ENCODE results near the gene C2CD4A. TPM values are rescaled to one million over a fixed set of nuclear protein-coding genes. Genes with fewer than 3 reads are reported as not detected.

C2CD4A gene
- polyA plus RNA-seq, 2 of the 4 experiments (the other 2 are of a cell fraction) = 0.32 TPM; not detected in 1

GRCh38 chr15:62085740-62086139 lies 19.0 kb downstream of the C2CD4A start:
- FAIRE-seq = no peak
- H3K9me3 ChIP-seq = no peaks in the 10 kb centered on the region
- CTCF ChIA-PET = interaction anchor here (2.8 kb wide), 1 partner anchor 9 kb away, joined by 8 read pairs; no protein-coding TSS in a partner anchor

GRCh38 chr15:62087671-62088352 lies 21.0 kb downstream of the C2CD4A start:
- 54% methylated on average over 5 of the region's 5 CpGs for WGBS (ENCODE audit: missing lambda C conversion rate)
- peak in 1 of 2 experiments; percentile 28 for DNase-seq (ENCODE audit: low read depth in 1 of 2, low spot score in 1 of 2)
- peak overlapping the region in 1 of 2 experiments; percentile 20; a peak in 1 of 6 replicates for H3K27ac ChIP-seq

More at GRCh38 chr15:62085740-62086139, 19.0 kb downstream of the C2CD4A start:
- TF ChIP-seq BHLHE40 (IDR thresholded peaks at IDR 0.05; ENCODE audit: low read depth, low read length) = no peak
- no peak for TF ChIP-seq NFE2L2 (conservative IDR thresholded peaks at IDR 0.05; ENCODE audit: low read length)
- no peak for TF ChIP-seq HES2 (IDR thresholded peaks at IDR 0.05)
- TF ChIP-seq NPAS2 (CRISPR knock-in tag; IDR thresholded peaks at IDR 0.05; ENCODE audit: borderline replicate concordance) = no peak
- TF ChIP-seq TFCP2L1 (CRISPR knock-in tag; IDR thresholded peaks at IDR 0.05) = no peak
- no peak for TF ChIP-seq USF2 (IDR thresholded peaks at IDR 0.05)
- no peak for TF ChIP-seq FOSB (CRISPR knock-in tag; IDR thresholded peaks at IDR 0.05)
- TF ChIP-seq RNF2 (IDR thresholded peaks at IDR 0.05; ENCODE audit: borderline replicate concordance, low read depth) = no peak
- TF ChIP-seq SMC3 (IDR thresholded peaks at IDR 0.05) = no peak
- no peak for TF ChIP-seq ELK1 (IDR thresholded peaks at IDR 0.05; ENCODE audit: low read depth, low read length)
- POLR2A ChIA-PET = no interaction called here
- ATAC-seq (no peak), DNase-seq (ENCODE audit: low read depth in 1 of 2, low spot score in 1 of 2) (no peak)
- 68% methylated on average over 4 of the region's 4 CpGs for WGBS (ENCODE audit: missing lambda C conversion rate)
- Histone ChIP-seq H3K4me2 (no peak overlapping the region), H3K4me1 (peaks cover 11% of the 10 kb centered on the region), H3K4me3 (no peak overlapping the region), H3K27ac (peak overlapping the region in 1 of 2 experiments; percentile 3; a peak in 2 of 6 replicates)

GRCh38 chr15:62088353-62088693 lies 21.5 kb downstream of the C2CD4A start:
- ChIA-PET CTCF (interaction anchor here (0.6 to 2.1 kb wide), 5 partner anchors 10 to 206 kb away, joined by 3 to 9 read pairs (median 4); no protein-coding TSS in a partner anchor), POLR2A (no interaction called here)
- FAIRE-seq = no peak
- peaks cover 11% of the 10 kb centered on the region for H3K4me1 ChIP-seq
- TF ChIP-seq GATA3 (IDR thresholded peaks at IDR 0.05; ENCODE audit: borderline replicate concordance) (no peak), CBX2 (IDR thresholded peaks at IDR 0.05; ENCODE audit: borderline replicate concordance, low read depth) (no peak), CBX8 (IDR thresholded peaks at IDR 0.05) (no peak), RCOR1 (IDR thresholded peaks at IDR 0.05; ENCODE audit: low read depth, low read length) (no peak), HDAC2 (IDR thresholded peaks at IDR 0.05) (no peak), SREBF2 (IDR thresholded peaks at IDR 0.05) (no peak), POLR2A (IDR thresholded peaks at IDR 0.05; ENCODE audit: low read length) (no peak), ZC3H11A (IDR thresholded peaks at IDR 0.05) (no peak), BCL3 (IDR thresholded peaks at IDR 0.05) (no peak)
- H3K4me2 ChIP-seq = peak overlapping the region; percentile 11; the same call in 1 of the 3 replicates
- H3K27ac ChIP-seq = no peak overlapping the region
- no peak for DNase-seq (ENCODE audit: low read depth in 1 of 2, low spot score in 1 of 2)
- no peak overlapping the region for H3K4me3 ChIP-seq
- H3K9me3 ChIP-seq = no peaks in the 10 kb centered on the region
- ATAC-seq = no peak
- WGBS (ENCODE audit: missing lambda C conversion rate) = 33% methylated on average over 1 of the region's 1 CpG

More at GRCh38 chr15:62087671-62088352, 21.0 kb downstream of the C2CD4A start:
- FAIRE-seq (no peak), ATAC-seq (no peak)
- ChIA-PET CTCF (interaction anchor here (0.6 to 2.1 kb wide), 4 partner anchors 9 to 205 kb away, joined by 3 to 9 read pairs (median 6); no protein-coding TSS in a partner anchor), POLR2A (no interaction called here)
- Histone ChIP-seq H3K4me1 (peaks cover 11% of the 10 kb centered on the region), H3K4me3 (no peak overlapping the region), H3K9me3 (no peaks in the 10 kb centered on the region), H3K4me2 (peak overlapping the region; percentile 11; the same call in 1 of the 3 replicates)
- TF ChIP-seq FOSL2 (IDR thresholded peaks at IDR 0.05) = no peak
- no peak for TF ChIP-seq FOSL2 (CRISPR knock-in tag; IDR thresholded peaks at IDR 0.05)
- peak; percentile 71 for TF ChIP-seq MAFK (IDR thresholded peaks at IDR 0.05; ENCODE audit: partially characterized antibody)
